Adrenal gland (tissue), 12 donors: ENCODE data around the gene SHISA7. TPM values are rescaled to one million over a fixed set of nuclear protein-coding genes. Genes with fewer than 3 reads are reported as not detected.

Experiments
- DNase-seq, 7 donors: peaks; one replicate each; pipeline ENCODE4 v3.0.0-alpha.2; 2019 to 2020
- H3K27ac ChIP-seq, 5 donors: fragments of 200-600 bp; sonication (generic) in 4 of 5; 1 replicate in 3 of 5; 2 replicates in 2 of 5; pipeline versions ENCODE4 v1.5.1 to v1.8.0; 2016 to 2020; ENCODE audit warnings: mild to moderate bottlenecking in 1 of 5
- H3K27me3 ChIP-seq: fragments of 200-600 bp; 2 replicates; pipeline ENCODE4 v1.8.0; 2021
- H3K36me3 ChIP-seq, 2 donors: fragments of 200-600 bp; replicated peaks in 1 of 2; 1 replicate in 1 of 2; 2 replicates in 1 of 2; pipeline versions ENCODE4 v1.5.1 to v1.8.0; 2018 to 2022
- H3K4me1 ChIP-seq, 2 donors: fragments of 200-600 bp; replicated peaks in 1 of 2; 1 replicate in 1 of 2; 2 replicates in 1 of 2; pipeline versions ENCODE4 v1.5.1 to v1.8.0; 2018 to 2021
- H3K4me3 ChIP-seq, 4 donors: fragments of 200-600 bp; sonication (generic) in 3 of 4; one replicate each; pipeline ENCODE4 v1.5.1; 2016 to 2018
- H3K9me3 ChIP-seq, 3 donors: fragments of 200-600 bp; sonication (generic) in 1 of 3; replicated peaks in 1 of 3; 1 replicate in 2 of 3; 2 replicates in 1 of 3; pipeline versions ENCODE4 v1.5.1 to v1.8.0; 2016 to 2021
- POLR2A ChIP-seq, 2 donors: fragments of 450-650 bp; IDR thresholded peaks; one replicate each; pipeline ENCODE4 v1.6.1; 2017; ENCODE audit warnings: antibody characterized with exemption in 2 of 2, mild to moderate bottlenecking in 2 of 2, moderate library complexity in 1 of 2
- WGBS, 4 donors: extraction: QIAGEN DNeasy Blood & Tissue Kit in 2 of 4; methylation state at CpG; one replicate each; pipeline versions ENCODE4 v1.1.5 to v1.1.7; 2013 to 2017; 5-methylcytosine and 5-hydroxymethylcytosine counted together
- intact Hi-C, 2 donors: fragments of 100-400 bp; cut with DNase I; formaldehyde crosslinking; loops; one replicate each; pipeline versions ENCODE4 v1.14.1 to v1.15.0; 2022 to 2023
- polyA plus RNA-seq, 3 donors: library from polyadenylated mRNA; stranded (reverse); fragments of 200-250 nt in 2 of 3; fragments of 350-450 nt in 1 of 3; fragmentation: Illumina TruSeq in 1 of 3; extraction: RNeasy Lipid Tissue Mini Kit (QIAGEN cat#74804) in 1 of 3; gene quantifications; one replicate each; pipeline ENCODE4 v1.2.3, GENCODE V29; 2013 to 2014
- total RNA-seq, 9 donors: library from RNA; depleted of rRNA in 4 of 9; stranded (reverse); fragments of >200 nt in 4 of 9; fragments of 120-200 nt in 1 of 9; fragmentation: NEBNext Ultra II Directional in 1 of 9; extraction: Animal tissue kit (Norgen Biotek cat#: 25700) in 1 of 9; gene quantifications; one replicate each; pipeline versions ENCODE4 v1.1.0 to v1.2.4, GENCODE V29; 2013 to 2023
- TF ChIP-seq, protein P1 (sequence below), 6 experiments: fragments of 450-650 bp in 4 of 6; fragments of 200-600 bp in 2 of 6; sonication (generic) in 1 of 6; IDR thresholded peaks; 1 replicate in 5 of 6; 2 replicates in 1 of 6; pipeline versions ENCODE4 v1.5.1 to v1.8.0; 2016 to 2021; ENCODE audit warnings: antibody characterized with exemption in 6 of 6, mild to moderate bottlenecking in 2 of 6, moderate library complexity in 1 of 6
- donor health status: healthy with polysubstance abuse.
- donor health status: Bipolar disorder and iron deficiency.
- donor health status: DM: yes; HTN: yes; CAD: no.
- donor health status: DM: no; HTN: no; CAD: no.
- donor health status: DM: no; HTN: no; CAD: no.
- donor health status: DM: yes; HTN: yes; CAD: no.

SHISA7 gene
- total and polyA plus RNA-seq, 12 donors = 0.08 to 1.3 (median 0.44) TPM; not detected in 4

DNA sequence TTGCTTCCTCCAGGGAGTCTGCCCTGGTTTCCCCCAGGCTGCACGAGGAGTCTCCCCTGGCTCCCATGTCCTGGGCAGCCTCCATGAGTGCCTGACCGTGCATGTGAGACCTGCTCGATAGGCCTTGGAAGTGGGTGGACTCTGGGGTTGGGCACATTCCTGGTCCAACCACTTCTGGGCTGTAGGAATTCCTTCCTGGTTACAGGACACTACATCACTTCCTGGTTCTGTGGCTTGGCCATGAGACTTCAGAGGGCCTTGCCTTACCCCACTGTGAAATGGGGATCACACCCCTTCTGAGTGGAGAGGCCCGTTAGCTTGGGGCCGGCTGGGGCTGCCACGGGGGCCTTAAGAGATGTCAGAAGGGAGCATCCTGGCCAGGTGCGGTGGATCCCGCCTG is 29.4 kb upstream of the SHISA7 start:
- Histone ChIP-seq H3K36me3 (no peaks in the 10 kb centered on the region), H3K9me3 (no peaks in the 10 kb centered on the region), H3K27ac (no peak overlapping the region), H3K27me3 (no peaks in the 10 kb centered on the region), H3K4me1 (peaks cover 4 to 15% of the 10 kb centered on the region in 2 donors), H3K4me3 (no peak overlapping the region)
- WGBS, 4 donors = 55 to 94% (median 77%) methylated on average over 3 to 8 of the region's 8 CpGs
- DNase-seq = no peak
- intact Hi-C loops = no loop called here
- TF ChIP-seq, protein P1, sequence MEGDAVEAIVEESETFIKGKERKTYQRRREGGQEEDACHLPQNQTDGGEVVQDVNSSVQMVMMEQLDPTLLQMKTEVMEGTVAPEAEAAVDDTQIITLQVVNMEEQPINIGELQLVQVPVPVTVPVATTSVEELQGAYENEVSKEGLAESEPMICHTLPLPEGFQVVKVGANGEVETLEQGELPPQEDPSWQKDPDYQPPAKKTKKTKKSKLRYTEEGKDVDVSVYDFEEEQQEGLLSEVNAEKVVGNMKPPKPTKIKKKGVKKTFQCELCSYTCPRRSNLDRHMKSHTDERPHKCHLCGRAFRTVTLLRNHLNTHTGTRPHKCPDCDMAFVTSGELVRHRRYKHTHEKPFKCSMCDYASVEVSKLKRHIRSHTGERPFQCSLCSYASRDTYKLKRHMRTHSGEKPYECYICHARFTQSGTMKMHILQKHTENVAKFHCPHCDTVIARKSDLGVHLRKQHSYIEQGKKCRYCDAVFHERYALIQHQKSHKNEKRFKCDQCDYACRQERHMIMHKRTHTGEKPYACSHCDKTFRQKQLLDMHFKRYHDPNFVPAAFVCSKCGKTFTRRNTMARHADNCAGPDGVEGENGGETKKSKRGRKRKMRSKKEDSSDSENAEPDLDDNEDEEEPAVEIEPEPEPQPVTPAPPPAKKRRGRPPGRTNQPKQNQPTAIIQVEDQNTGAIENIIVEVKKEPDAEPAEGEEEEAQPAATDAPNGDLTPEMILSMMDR (IDR thresholded peaks at IDR 0.05) = no peak
- TF ChIP-seq POLR2A (IDR thresholded peaks at IDR 0.05) = no peak

DNA sequence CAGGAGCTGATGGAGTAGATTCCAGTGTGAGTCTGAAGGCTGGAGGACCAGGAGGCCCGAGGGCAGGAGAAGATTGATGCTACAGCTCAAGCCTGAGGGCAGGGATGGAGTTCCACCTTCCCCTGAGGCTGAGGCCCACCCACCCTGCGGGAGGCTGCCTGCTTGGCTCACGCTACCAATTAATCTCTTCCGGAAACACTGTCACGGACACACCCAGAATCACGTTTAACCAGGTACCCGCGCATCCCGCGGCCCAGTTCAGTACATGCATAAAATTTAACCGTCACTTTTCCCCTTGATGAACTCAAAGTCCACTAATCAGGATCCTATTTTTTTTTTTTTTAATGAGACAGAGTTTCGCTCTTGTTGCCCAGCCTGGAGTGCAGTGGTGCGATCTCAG is 28.2 kb upstream of the SHISA7 start:
- DNase-seq = no peak
- TF ChIP-seq, protein P1 (IDR thresholded peaks at IDR 0.05) = no peak
- TF ChIP-seq POLR2A (IDR thresholded peaks at IDR 0.05) = no peak
- WGBS, 4 donors = 82 to 91% (median 87%) methylated on average over 13 of the region's 13 CpGs
- H3K4me3 ChIP-seq = no peak overlapping the region
- peaks cover 0 to 15% of the 10 kb centered on the region in 2 donors for H3K4me1 ChIP-seq
- no peaks in the 10 kb centered on the region for H3K27me3 ChIP-seq
- H3K9me3 ChIP-seq = no peaks in the 10 kb centered on the region
- H3K36me3 ChIP-seq = no peaks in the 10 kb centered on the region
- intact Hi-C loops = no loop called here
- no peak overlapping the region for H3K27ac ChIP-seq

DNA sequence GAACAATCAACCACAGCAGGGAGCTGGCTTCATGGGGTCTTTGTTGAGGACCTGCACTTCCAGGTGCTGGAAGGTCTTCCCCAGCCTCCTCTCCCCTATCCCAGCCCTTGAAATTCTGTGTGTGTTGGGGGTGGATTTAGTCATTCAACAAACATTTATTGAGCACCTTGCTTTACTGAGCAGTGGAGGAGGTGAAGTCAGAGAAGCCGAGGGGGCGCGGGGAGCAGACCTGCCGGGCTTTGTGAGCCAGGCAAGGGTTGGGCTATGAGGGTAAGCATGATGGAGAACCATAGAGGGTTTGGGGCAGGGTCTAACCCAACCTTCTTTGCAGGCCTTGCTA is 24.9 kb upstream of the SHISA7 start:
- DNase-seq = no peak
- H3K27me3 ChIP-seq = no peaks in the 10 kb centered on the region
- no peak overlapping the region for H3K4me3 ChIP-seq
- WGBS, 4 donors = 11 to 25% (median 17%) methylated on average over 3 to 4 of the region's 4 CpGs
- TF ChIP-seq, protein P1 (IDR thresholded peaks at IDR 0.05) = peak in 2 of 6 experiments; percentile 34 to 46
- TF ChIP-seq POLR2A (IDR thresholded peaks at IDR 0.05) = no peak
- intact Hi-C loops = no loop called here
- H3K9me3 ChIP-seq = no peaks in the 10 kb centered on the region
- H3K36me3 ChIP-seq = no peaks in the 10 kb centered on the region
- H3K4me1 ChIP-seq = peaks cover 0 to 9% of the 10 kb centered on the region in 2 donors
- no peak overlapping the region for H3K27ac ChIP-seq

DNA sequence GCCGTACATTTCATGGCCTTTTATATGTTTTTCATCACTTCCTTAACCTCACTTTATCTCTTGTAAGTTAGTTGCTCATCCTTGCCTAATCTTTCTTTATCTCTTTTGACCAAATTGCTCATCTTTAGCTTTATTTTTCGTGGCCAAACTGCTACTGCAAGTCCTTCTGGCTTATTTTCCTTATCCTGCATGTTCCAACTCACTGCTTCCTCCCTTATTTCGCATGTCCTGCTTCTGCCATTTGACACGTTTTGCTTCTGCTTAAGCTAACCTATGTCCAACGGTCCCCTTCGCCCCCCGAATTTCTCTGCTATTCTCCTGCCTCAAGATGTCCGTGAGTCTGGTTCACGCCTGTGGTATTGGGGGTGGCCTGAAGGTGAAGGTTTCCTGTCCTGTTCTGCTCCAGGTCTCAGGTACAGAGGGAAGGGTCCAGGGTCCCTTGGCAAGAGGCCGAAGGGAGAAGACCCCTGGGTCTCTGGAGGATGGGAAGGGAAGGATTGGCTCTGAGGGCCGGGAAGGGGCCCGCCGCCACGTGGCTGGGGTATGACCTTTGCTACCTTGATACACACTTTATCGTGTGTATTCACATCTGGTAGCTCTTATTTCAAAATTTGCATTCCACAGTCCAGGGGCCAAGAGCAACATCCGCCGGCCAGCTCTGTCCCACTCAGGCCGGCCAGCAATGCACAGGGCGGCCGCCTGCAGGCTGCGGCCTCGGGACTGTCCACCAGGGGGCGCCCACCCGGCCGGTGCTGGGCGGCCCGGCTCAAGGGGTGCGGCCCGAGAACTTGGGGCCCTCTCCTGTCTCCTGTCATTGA is 24.3 kb upstream of the SHISA7 start:
- H3K27ac ChIP-seq = no peak overlapping the region
- intact Hi-C loops = loop anchor here in 1 of 2 donors (2.0 kb wide), 1 partner anchor 35 kb away; no protein-coding TSS in a partner anchor
- peak in 5 of 7 donors; percentile 56 to 71 (median 70) for DNase-seq

More for the DNA sequence above, 24.3 kb upstream of the SHISA7 start:
- Histone ChIP-seq H3K9me3 (no peaks in the 10 kb centered on the region), H3K4me3 (no peak overlapping the region), H3K36me3 (no peaks in the 10 kb centered on the region), H3K4me1 (peaks cover 0 to 9% of the 10 kb centered on the region in 2 donors), H3K27me3 (no peaks in the 10 kb centered on the region)
- TF ChIP-seq, protein P1 (IDR thresholded peaks at IDR 0.05) = peak; percentile 81 to 100 (median 94)
- TF ChIP-seq POLR2A (IDR thresholded peaks at IDR 0.05) = no peak
- WGBS, 4 donors = 22 to 49% (median 27%) methylated on average over 16 to 29 of the region's 29 CpGs
